GM19240 (cell line): Measurements from ENCODE around the gene OSBPL5.
"Not testable (repeated sequence)": the region's sequence is repeated elsewhere in the genome, so short reads cannot be mapped to it uniquely, and the experiment has no call there.

ENCODE experiments used
- DNase-seq: peaks from one replicate; pipeline ENCODE4 v3.0.0; 2011; ENCODE audit warnings: low spot score; ENCODE audit not compliant: insufficient read length

The OSBPL5 gene

DNA sequence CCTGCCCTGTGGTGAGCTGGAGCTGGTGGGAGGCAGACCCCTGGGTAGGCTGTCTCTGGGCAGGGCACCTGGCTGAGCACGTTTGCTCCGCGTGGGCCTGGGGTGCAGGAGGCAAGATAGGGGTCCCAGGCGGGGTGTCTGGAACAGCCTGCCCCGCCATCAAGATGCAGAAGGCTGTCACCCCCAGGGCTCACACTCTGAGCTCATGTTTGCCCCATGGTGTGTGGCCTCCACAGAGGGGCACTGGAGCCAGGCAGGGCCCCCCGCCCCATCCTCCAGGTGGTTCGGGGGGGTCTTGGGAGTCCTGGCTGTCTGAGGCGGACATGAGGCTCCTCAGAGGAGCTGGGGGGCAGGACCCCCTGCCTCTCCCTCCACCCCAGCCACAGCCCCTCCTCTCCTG is 79.0 kb downstream of the OSBPL5 start:
- DNase-seq, result no peak

DNA sequence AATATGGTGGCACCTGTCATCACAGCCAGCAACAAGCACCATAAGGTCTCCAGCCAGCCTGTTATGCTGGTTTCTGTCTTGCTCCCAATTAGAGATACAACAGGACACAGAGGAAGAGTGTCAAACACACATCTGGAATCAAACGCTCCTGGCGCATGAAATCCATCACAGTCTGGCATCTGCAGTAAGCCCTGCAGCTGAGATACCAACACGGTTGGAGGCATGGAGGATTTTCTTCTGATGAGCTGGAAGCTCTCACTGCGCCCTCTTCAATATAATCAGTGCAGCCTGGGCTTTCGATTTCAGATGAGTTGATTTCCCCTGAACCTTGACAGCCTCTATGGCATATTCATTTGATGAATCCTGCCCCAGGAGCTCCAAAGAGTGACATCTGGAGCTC is 80.1 kb downstream of the OSBPL5 start:
- no peak for DNase-seq

DNA sequence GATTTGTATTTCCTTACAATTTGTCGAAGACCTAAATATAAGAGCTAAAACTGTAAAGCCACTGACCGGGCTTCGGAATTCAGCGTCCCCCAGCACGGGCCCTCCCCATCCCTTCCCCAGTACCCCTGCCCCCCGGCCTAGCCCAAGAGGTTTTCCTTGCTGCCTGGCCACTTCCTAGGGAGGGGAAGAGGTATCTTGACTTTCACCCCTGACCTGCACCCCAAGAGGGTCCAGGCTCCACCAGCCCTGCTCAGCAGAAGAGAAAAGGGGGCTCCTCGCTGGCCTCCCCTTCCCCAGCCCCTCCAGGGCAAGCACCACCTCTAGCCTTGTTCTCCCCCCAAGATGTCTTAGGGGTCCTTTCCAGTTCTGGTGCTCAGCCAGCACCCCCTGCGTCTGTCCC is 81.8 kb downstream of the OSBPL5 start:
- no peak for DNase-seq

DNA sequence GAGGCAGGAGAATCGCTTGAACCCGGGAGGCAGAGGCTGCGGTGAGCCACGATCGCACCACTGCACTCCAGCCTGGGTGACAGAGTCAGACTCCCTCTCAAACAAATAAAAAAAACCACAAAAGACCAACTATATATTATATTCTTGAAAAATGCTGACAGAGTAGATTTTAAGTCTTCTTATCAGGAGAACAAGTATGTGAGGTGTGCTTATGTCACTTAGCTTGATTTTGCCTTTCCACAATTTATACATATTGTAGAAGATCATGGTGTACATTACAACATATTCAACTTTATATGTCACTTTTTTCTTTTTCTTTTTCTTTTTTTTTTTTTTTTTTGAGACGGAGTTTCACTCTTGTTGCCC is 83.7 kb downstream of the OSBPL5 start:
- no peak for DNase-seq

DNA sequence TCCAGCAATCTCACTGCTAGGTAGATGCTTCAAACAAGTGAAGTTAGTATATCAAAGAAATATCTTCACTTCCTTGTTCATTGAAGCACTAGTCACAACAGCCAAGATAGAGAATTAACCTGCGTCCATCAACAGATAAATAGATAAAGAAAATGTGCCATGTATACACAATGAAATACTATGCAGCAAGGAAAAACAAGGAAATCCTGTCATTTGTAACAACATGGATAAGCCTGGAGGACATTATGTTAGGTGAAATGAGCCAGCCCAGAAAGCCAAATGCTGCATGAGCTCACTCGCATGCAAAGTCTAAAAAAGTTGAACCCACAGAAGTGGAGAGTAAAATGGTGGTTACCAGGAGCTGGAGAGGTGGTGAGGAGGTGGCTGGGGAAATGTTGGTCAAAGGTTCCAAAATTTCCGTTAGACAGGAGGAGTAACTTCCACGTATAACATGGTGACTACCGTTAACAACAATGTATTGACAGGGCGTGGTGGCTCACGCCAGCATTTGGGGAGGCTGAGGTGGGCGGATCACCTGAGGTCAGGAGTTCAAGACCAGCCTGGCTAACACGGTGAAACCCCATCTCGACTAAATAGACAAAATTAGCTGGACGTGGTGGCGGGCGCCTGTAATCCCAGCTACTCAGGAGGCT is 84.3 kb downstream of the OSBPL5 start:
- no peak for DNase-seq

DNA sequence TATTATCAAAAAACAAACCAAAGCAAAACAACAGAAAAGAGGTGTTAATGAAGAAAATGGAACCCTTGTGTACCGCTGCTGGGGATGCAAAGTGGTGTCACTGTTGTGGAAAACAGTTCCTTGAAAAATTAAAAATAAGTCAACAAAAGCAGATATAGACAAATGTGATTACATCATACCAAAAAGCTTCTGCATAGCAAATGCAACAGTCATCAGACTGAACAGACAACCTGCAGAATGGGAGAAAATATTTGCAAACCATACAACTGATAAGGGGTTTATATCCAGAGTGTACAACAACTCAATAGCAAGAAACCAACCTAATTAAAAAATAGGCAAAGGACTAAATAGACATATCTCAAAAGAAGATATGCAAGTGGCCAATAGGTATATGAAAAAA is 85.0 kb downstream of the OSBPL5 start:
- no peak for DNase-seq

DNA sequence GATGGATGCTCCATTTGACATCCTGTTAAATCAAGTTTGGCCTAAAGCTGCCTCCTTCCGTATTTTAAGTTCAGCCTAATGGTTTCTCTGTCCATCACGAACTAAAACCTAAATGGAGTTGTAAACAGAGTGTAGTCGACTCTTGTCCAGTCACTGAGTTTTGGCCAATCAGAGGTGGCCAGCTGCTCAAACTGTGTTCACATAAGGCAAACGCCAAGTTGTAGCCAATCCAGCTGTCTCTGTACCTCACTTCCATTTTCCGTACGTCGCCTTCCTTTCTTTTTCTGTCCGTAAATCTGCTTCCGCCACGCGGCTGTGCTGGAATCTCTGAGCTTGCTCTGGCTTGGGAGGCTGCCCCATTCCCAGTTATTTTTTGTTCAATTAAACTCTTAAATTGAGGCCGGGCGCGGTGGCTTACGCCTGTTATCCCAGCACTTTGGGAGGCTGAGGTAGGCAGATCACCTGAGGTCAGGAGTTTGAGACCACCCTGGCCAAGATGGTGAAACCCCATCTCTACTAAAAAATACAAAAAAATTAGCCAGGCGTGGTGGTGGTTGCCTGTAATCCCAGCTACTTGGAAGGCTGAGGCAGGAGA is 87.2 kb downstream of the OSBPL5 start:
- no peak for DNase-seq

DNA sequence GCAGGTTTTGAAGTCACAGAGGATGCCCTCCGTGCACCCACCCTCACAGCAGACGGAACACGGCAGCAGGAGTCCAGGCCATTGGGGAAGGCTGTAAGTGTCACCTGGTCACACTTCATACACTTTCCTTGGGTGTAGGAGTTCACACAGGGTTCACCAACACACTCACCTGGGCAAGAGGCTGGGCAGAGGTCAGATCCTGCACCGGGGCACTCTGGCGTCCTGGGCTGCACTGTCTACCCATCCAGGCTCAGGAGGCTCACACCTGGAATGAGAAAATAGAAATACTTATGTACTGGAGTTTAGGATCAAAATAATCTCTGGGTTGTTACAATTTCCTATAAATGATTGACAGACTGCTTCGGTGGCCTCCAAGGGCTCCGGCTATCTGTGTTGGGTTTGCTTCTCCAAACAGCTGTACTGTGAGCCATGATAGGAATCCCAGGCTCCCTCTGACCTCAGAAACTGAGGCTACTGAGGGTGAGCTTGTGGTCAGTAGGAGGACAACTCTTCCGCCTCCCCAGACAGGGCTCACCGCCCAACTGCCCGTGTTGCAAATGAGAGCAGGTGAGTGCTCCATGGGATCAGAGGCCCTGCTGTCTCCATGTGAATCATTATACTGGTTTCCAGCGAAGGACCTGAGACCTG is 87.8 kb downstream of the OSBPL5 start:
- no peak for DNase-seq

DNA sequence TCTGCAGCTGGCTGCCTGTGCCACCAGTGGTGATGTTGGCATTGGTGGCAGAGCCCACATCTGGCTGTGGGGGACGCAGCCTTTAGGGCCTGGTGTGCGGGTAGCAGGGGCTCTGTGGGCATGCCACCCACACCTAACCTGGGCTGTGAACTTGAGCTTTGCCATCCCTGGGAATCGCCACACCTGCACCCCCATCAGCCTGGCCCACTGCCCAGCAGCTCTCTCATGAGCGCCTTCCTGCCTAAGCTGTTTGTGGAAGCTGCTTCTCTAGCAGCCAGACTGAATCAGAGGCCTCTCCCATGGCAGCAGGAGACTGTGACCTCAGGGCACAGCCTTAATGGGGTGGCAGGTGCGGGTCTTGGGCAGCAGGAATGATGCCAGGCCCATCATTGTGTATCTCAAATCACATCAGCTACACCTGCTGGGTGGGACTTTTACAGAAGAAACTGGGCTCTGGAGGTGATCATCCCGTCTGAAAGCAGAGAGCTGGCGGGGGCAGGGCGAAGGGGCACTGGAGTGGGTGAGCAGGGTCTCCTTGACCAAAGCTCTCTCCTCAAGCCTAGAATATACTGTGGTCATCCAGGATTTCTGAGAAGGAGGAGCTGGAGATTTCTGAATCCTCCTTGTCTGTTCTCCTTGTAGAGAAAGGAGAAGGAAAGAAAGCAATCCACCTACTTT is 90.1 kb downstream of the OSBPL5 start:
- DNase-seq, result no peak

DNA sequence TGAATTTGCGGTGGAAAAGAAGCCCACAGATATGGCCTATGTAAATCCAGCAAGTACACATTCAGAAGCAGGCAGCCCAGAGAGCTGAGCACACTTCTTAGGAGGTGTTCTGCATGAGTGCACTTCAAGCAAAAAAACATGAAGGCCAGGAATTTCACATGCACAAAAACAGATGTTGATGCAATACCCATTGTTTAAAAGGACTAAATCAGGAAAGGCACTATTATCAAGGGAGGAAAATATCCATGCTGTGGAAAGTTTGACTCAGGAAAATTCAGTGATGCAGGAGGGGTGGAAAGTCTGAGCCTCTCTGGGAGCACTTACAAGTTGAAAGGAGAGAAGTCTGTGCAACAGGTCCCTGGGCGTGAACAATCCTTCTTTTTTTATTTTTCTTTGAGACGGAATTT is 92.1 kb downstream of the OSBPL5 start:
- no peak for DNase-seq

DNA sequence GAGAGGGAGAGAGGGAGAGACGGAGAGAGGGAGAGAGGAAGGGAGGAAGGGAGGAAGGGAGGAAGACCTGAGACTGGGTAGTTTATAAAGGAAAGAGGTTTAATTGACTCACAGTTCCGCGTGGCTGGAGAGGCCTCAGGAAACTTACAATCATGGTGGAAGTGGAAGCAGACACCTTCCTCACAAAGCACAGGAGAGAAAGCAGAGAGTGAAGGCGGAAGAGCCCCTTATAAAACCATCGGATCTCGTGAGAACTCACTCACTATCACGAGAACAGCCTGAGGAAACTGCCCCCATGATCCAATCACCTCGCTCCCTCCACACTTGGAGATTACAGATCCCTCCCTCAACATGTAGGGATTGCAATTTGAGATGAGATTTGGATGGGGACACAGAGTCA is 95.7 kb downstream of the OSBPL5 start:
- DNase-seq, result no peak

DNA sequence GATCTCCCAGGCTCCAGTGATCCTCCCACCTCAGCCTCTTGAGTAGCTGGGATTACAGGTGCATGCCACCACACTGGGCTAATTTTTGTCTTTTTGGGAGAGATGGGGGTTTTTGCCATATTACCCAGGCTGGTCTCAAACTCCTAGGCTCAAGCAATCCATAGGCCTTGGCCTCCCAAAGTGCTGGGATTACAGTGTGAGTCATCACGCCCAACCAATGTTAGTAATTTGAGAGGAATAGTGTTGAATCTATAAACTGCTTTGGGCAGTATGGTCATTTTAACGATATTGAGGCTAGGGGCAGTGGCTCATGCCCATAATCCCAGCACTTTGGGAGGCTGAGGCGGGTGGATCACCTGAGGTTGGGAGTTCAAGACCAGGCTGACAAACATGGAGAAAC is 98.8 kb downstream of the OSBPL5 start:
- not testable (repeated sequence) for DNase-seq

DNA sequence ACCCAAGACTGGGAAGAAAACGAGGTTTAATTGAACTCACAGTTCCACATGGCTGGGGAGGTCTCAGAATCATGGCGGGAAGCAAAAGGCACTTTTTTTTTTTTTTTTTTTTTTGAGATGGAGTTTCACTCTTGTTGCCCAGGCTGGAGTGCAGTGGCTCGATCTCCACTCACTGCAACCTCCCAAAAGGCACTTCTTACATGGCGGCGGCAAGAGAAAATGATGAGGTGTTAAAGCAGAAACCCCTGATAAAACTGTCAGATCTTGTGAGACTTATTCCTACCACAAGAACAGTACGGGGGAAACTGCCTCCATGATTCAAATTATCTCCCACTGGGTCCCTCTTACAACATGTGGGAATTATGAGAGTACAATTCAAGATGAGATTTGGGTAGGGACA is 100.4 kb downstream of the OSBPL5 start:
- not testable (repeated sequence) for DNase-seq

DNA sequence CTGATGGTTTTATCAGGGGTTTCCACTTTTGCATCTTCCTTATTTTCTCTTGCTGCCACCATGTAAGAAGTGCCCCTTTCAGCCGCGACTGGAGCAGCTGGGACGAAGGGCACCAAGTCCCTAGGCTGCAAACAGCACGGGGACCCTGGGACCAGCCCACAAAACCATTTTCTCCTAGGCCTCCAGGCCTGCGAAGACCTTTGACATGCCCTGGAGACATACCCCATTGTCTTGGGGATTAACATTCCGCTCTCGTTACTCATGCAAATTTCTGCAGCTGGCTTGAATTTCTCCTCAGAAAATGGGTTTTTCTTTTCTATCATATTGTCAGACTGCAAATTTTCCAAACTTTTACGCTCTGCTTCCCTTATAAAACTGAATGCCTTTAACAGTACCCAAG is 101.2 kb downstream of the OSBPL5 start:
- DNase-seq, result not testable (repeated sequence)

DNA sequence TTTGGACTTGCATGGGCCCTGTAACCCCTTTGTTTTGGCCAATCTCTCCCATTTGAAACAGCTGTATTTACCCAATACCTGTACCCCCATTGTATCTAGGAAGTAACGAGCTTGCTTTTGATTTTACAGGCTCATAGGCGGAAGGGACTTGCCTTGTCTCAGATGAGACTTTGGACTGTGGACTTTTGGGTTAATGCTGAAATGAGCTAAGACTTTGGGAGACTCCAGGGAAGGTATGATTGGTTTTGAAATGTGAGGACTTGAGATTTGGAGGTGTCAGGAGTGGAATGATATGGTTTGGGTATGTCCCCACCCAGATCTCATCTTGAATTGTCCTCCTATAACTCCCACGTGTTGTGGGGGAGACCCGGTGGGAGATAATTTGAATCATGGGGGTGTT is 101.7 kb downstream of the OSBPL5 start:
- not testable (repeated sequence) for DNase-seq

DNA sequence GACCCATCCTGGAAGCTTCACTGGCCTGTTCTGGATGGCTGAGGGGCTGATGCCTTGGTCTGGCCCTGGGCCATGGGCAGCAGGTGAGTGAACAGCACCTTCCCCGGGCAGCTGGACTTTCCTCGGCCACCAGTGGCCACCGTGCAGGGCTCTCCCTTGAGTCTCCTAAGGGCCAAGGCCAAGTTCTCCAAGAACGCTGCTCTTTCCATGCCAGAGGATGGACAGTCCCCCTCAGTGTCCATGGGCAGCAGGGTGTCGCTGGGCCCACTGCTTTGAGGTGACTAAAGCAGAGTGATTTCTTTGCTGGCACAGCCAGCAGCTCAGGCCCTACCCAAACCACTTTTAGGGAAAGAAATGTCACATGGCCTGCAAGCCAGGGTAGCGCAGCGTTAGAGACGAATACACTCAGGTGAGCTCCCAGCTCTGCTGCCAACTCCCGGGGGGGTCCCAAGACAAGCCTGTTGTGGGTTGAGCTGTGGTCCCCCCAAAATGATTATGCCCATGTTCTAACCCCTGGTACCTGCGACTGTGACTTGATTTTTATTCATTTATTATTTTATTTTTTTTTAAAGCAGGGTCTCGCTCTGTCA is 104.6 kb downstream of the OSBPL5 start:
- no peak for DNase-seq

DNA sequence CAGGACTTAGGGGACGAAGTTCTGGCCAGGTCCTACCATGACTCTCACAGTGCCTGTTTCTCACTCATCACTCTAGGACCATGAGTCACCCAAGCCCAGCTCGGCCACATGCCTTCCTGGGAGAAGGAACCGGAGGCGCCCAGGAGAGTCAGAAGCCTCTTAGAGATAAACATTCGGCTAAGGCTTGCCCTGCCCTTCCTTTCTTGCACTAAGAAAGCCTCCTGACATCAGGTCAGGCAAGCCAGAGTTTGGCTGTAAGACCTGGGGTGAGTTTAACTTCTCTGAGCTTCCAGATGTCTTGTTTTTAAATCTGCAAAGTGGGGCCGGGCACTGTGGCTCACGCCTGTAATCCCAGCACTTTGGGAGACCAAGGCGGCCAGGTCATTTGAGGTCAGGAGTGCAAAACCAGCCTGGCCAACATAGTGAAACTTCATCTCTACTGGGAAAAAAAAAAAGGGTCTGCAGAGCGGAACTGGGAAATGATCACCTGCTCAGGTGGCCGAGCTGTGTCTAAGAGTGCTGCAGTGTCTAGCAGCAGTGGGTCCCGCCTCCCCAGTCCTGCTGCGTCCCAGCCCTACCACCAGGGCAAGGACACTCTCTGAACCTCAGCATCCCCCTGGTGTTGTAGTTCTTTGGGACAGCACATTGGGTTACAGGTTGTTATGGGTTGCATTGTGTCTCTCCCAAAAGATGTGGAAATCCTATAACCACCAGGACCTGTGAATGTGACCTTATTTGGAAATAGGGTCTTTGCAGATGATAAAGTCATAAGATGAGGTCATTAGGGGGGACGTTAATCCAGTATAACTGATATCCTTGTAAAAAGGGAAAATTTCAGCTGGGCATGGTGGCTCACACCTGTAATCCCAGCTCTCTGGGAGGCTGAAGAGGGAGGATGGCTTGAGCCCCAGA is 106.1 kb downstream of the OSBPL5 start:
- DNase-seq, result no peak

DNA sequence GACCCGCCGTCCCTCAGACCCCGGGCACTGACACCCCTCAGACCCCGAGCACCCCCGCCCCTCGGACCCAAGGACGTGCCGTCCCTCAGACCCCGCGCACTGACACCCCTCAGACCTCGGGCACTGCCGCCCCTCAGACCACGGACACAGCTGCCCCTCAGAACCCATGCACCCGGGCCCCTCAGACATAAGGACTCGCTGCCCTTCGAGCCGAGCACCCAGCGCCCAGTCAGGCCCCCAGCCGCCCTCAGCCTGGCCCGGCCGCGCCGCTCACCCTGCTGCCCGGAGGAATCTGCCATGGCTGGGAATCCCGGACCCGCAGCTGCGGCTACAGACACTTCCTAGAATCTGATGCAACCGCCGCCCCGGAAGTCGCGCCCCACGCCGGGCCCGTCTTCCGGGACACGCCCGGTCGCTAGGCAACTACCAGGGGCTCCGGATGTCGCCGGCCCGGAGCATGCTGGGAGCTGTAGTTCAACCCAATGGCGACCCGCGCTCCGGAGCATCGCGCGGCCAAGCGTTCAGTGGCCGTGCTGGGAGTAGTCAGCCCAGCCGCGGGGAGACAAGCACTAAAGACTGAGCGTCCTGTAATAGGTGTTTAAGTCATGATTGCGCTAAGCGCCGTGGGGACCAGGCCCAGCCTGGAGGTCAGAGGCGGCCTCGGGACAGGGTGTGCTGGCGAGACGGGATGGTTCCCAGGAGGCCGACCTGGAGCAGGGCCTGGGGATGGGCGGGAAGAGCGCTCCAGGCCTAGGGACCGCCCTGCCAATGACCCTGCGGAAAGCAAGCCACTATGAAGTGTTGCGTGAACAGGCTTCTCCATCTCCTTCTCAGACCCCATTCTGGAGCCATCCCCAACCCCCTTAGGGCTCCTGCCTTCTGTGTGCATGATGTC is 107.8 kb downstream of the OSBPL5 start, which contains the start of gene CARS1:
Gene CARS1, minus strand, starts transcription at position 355 of the 895 bp plus-strand sequence. Its CDS starts 56 bp downstream, at position 299.
- DNase-seq, result peak; percentile 94

DNA sequence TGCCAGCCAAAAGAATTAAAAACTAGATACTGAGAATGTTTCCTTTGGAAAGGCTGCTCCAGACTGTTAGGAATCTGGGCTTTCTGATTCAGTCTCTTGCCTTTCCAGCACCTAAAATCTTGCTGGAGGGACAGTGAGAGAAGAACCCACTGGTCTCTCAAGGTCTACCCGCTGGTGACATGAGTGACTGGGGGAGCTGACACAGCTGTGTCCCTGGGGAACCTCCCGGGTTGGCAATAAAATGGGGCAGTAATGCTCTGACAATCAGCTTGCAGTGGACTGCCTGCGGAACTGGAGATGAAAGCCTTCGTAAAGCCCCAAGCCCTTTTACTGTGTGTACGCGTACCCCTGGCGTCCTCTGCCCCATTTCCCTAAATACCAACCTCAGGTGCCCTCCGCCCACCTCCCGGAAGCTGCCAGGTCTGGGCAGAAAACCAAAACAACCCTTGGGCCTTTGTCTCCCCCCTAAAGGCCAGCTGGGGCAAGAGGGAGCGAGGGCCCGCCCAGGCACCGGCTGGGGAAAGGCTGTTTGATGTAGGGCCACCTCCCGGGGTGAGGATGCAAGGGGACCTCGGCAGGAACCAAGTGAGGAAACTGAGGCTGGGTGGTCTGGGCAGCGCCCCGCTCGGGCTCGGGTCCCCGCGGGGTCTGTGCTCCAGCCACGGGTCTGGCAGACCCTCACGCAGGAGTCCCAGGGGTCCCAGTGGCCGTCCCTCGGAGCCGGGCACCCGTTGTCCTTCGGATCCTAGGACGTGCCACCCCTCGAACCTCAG is 108.6 kb downstream of the OSBPL5 start:
- no peak for DNase-seq
